OCI-LY7 (cell line): Measurements from ENCODE around the gene DST.
A peak's percentile ranks its signal among the peaks of the same experiment; 100 is the strongest.

Experiments
- EZH2phosphoT487 ChIP-seq: fragments of 200-600 bp; sonication (generic); IDR thresholded peaks from 2 replicates; pipeline ENCODE4 v1.6.1; 2018; ENCODE audit warnings: low read depth, borderline replicate concordance, mild to moderate bottlenecking, mixed run types, antibody characterized with exemption, low read length, moderate library complexity, mixed read lengths
- TF ChIP-seq, protein P1 (sequence below): fragments of 200-600 bp; sonication (generic); conservative IDR thresholded peaks from 2 replicates; pipeline ENCODE4 v1.5.1; 2014; ENCODE audit warnings: mild to moderate bottlenecking, antibody characterized with exemption, low read length, moderate library complexity, mixed read lengths

DNA sequence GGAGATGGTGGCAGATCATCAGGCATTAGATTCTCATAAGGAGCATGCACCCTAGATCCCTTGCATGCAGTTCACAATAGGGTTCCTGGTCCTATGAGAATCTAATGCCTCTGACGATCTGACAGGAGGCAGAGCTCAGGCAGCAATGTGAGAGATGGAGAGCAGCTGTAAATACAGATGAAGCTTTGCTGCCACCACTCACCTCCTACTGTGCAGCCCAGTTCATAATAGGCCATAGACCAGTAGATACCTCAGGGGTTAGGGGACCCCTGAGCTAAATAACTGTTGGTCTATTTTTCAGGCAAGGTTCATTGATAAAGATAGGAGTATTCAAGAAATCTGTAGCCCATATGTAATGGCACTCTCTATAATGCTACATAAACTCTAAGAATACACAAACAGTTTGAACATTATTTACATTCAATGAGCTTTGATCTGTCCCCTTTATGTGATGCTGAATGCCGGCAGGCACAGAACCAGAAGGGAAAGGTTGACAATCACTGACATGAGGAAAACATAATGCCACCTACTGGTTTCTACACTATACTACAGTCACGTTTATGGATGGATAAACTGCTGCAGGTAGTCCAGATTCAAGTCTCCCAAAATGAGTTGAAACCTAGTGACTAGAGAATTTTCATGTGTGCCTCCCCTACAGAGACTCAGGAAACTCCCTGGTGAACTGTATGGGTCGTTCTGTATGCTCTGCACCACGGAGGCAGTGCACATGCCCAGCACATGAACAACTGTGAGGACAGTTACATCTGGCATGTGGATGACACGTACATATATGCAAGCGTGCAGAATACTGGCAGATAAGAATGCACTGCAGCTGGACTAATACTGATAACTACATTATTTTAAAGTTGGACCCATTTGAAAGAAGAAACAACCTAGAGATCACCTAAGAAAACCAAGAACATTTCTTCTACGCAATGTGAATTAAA lies 72.0 kb downstream of the DST start:
- TF ChIP-seq, protein P1, sequence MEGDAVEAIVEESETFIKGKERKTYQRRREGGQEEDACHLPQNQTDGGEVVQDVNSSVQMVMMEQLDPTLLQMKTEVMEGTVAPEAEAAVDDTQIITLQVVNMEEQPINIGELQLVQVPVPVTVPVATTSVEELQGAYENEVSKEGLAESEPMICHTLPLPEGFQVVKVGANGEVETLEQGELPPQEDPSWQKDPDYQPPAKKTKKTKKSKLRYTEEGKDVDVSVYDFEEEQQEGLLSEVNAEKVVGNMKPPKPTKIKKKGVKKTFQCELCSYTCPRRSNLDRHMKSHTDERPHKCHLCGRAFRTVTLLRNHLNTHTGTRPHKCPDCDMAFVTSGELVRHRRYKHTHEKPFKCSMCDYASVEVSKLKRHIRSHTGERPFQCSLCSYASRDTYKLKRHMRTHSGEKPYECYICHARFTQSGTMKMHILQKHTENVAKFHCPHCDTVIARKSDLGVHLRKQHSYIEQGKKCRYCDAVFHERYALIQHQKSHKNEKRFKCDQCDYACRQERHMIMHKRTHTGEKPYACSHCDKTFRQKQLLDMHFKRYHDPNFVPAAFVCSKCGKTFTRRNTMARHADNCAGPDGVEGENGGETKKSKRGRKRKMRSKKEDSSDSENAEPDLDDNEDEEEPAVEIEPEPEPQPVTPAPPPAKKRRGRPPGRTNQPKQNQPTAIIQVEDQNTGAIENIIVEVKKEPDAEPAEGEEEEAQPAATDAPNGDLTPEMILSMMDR: peak; percentile 78
- no peak for TF ChIP-seq EZH2phosphoT487
